Body of pancreas (tissue), 4 donors: ENCODE data around the gene CPD. TPM values are rescaled to one million over a fixed set of nuclear protein-coding genes. Genes with fewer than 3 reads are reported as not detected.

ENCODE experiments used
- ATAC-seq: fragments of 150-250 bp; one replicate; pipeline ENCODE4 v1.9.1; 2016
- DNase-seq, 4 donors: peaks; one replicate each; pipeline ENCODE4 v3.0.0-alpha.2; 2019
- H3K27ac ChIP-seq, 4 donors: fragments of 200-600 bp; sonication (generic); 1 replicate in 3 of 4; 2 replicates in 1 of 4; pipeline versions ENCODE4 v1.5.1 to v1.6.1; 2016 to 2019; ENCODE audit warnings: mild to moderate bottlenecking in 1 of 4, mixed read lengths in 1 of 4, moderate library complexity in 1 of 4
- H3K27me3 ChIP-seq, 2 donors: fragments of 200-600 bp; sonication (generic); one replicate each; pipeline ENCODE4 v1.6.0; 2016; ENCODE audit warnings: mild to moderate bottlenecking in 1 of 2
- H3K36me3 ChIP-seq, 2 donors: fragments of 200-600 bp; sonication (generic); replicated peaks in 1 of 2; 2 replicates each; pipeline ENCODE4 v1.5.1; 2016; ENCODE audit warnings: low read depth in 2 of 2; ENCODE audit not compliant: insufficient read depth in 1 of 2
- H3K4me1 ChIP-seq: fragments of 200-600 bp; sonication (generic); one replicate; pipeline ENCODE4 v1.6.0; 2016
- H3K4me3 ChIP-seq, 2 donors: fragments of 200-600 bp; sonication (generic); 1 replicate in 1 of 2; 2 replicates in 1 of 2; pipeline ENCODE4 v1.5.1; 2016 to 2019
- H3K9me3 ChIP-seq, 3 donors: fragments of 200-600 bp; sonication (generic); 1 replicate in 2 of 3; 2 replicates in 1 of 3; pipeline ENCODE4 v1.5.1; 2016
- CTCF ChIP-seq, 7 experiments: fragments of 450-650 bp in 4 of 7; fragments of 200-600 bp in 3 of 7; sonication (generic) in 3 of 7; IDR thresholded peaks; one replicate each; pipeline ENCODE4 v1.5.1; 2016 to 2019; ENCODE audit warnings: antibody characterized with exemption in 7 of 7
- POLR2A ChIP-seq, 3 donors: fragments of 450-650 bp; IDR thresholded peaks; one replicate each; pipeline ENCODE4 v1.6.1; 2016; ENCODE audit warnings: antibody characterized with exemption in 3 of 3, mild to moderate bottlenecking in 2 of 3
- WGBS, 2 donors: methylation state at CpG; one replicate each; pipeline ENCODE4 v1.1.5; 2017; 5-methylcytosine and 5-hydroxymethylcytosine counted together
- intact Hi-C: fragments of 100-400 bp; cut with DNase I; formaldehyde crosslinking; loops from one replicate; pipeline ENCODE4 v1.15.1; 2023
- total RNA-seq, 2 donors: library from RNA; depleted of rRNA; stranded (reverse); fragments of >200 nt; gene quantifications; one replicate each; pipeline ENCODE4 v1.1.0, GENCODE V29; 2016

CPD gene
- total RNA-seq, 2 donors from 2014 or later = 30.0 to 68.0 TPM

GRCh38 chr17:30336369-30337171, 42.2 kb upstream of the CPD start:
- H3K4me3 ChIP-seq = no peak overlapping the region
- no peaks in the 10 kb centered on the region for H3K27me3 ChIP-seq
- H3K27ac ChIP-seq = peak overlapping the region in 3 of 4 donors; percentile 11 to 71 (median 44)
- peak; percentile 85 for ATAC-seq
- peak; percentile 64 to 80 (median 74) for DNase-seq
- H3K4me1 ChIP-seq = peaks cover 33% of the 10 kb centered on the region
- H3K36me3 ChIP-seq = no peaks in the 10 kb centered on the region
- 21 to 23% methylated on average over 8 of the region's 8 CpGs for WGBS, 2 donors
- H3K9me3 ChIP-seq = no peaks in the 10 kb centered on the region
- intact Hi-C loops = loop anchor here (10.0 kb wide), 1 partner anchor 232 kb away; no protein-coding TSS in a partner anchor
- TF ChIP-seq CTCF (IDR thresholded peaks at IDR 0.05) (peak in 6 of 7 experiments; percentile 47 to 79 (median 76)), POLR2A (IDR thresholded peaks at IDR 0.05) (peak in 1 of 3 donors; percentile 7)

- H3K4me3 ChIP-seq = no peak overlapping the region
- ATAC-seq = no peak
- TF ChIP-seq POLR2A (IDR thresholded peaks at IDR 0.05) = no peak
- no peak for TF ChIP-seq CTCF (IDR thresholded peaks at IDR 0.05)
- no peaks in the 10 kb centered on the region for H3K27me3 ChIP-seq
- WGBS, 2 donors = 83 to 100% methylated on average over 1 of the region's 1 CpG
- H3K36me3 ChIP-seq = no peaks in the 10 kb centered on the region
- no peak for DNase-seq
- no peaks in the 10 kb centered on the region for H3K9me3 ChIP-seq
- H3K4me1 ChIP-seq = peaks cover 33% of the 10 kb centered on the region
- peak overlapping the region in 3 of 4 donors; percentile 11 to 71 (median 44) for H3K27ac ChIP-seq
- intact Hi-C loops = loop anchor here (10.0 kb wide), 1 partner anchor 233 kb away; no protein-coding TSS in a partner anchor
Measured at GRCh38 chr17:30337393-30337999, 41.2 kb upstream of the CPD start.

GRCh38 chr17:30339086-30339485, 39.6 kb upstream of the CPD start:
- WGBS, 2 donors = 74 to 77% methylated on average over 2 of the region's 2 CpGs
- no peak overlapping the region for H3K4me3 ChIP-seq
- no peaks in the 10 kb centered on the region for H3K9me3 ChIP-seq
- no peak for TF ChIP-seq POLR2A (IDR thresholded peaks at IDR 0.05)
- no peak for TF ChIP-seq CTCF (IDR thresholded peaks at IDR 0.05)
- no peak for DNase-seq
- H3K27me3 ChIP-seq = no peaks in the 10 kb centered on the region
- H3K27ac ChIP-seq = no peak overlapping the region
- H3K36me3 ChIP-seq = no peaks in the 10 kb centered on the region
- intact Hi-C loops = loop anchor here (10.0 kb wide), 1 partner anchor 234 kb away; no protein-coding TSS in a partner anchor
- H3K4me1 ChIP-seq = peaks cover 38% of the 10 kb centered on the region
- ATAC-seq = no peak

- Histone ChIP-seq H3K4me1 (peaks cover 56% of the 10 kb centered on the region), H3K27me3 (no peaks in the 10 kb centered on the region), H3K9me3 (no peaks in the 10 kb centered on the region), H3K27ac (peak overlapping the region in 2 of 4 donors; percentile 19 to 55), H3K4me3 (no peak overlapping the region), H3K36me3 (no peaks in the 10 kb centered on the region)
- TF ChIP-seq POLR2A (IDR thresholded peaks at IDR 0.05) = no peak
- TF ChIP-seq CTCF (IDR thresholded peaks at IDR 0.05) = no peak
- DNase-seq (no peak), ATAC-seq (no peak)
- intact Hi-C loops = no loop called here
- 49 to 52% methylated on average over 6 of the region's 6 CpGs for WGBS, 2 donors
Measured at GRCh38 chr17:30340801-30341356, 37.8 kb upstream of the CPD start.
